PFSK-1 (cell line): Measurements from ENCODE around the gene MST1.

Experiments used
- POLR2AphosphoS5 ChIP-seq: IDR thresholded peaks from 2 replicates; pipeline ENCODE4 v1.6.1; 2012; ENCODE audit warnings: low read depth, mild to moderate bottlenecking, control low read depth, low read length, moderate library complexity
- SIN3A ChIP-seq: IDR thresholded peaks from 2 replicates; pipeline ENCODE4 v1.6.1; 2012; ENCODE audit warnings: mild to moderate bottlenecking, low read length, moderate library complexity, borderline replicate concordance; ENCODE audit not compliant: insufficient read depth
- TAF1 ChIP-seq: IDR thresholded peaks from 2 replicates; pipeline ENCODE4 v1.6.1; 2012; ENCODE audit warnings: low read length, control low read depth, borderline replicate concordance; ENCODE audit not compliant: insufficient read depth

DNA sequence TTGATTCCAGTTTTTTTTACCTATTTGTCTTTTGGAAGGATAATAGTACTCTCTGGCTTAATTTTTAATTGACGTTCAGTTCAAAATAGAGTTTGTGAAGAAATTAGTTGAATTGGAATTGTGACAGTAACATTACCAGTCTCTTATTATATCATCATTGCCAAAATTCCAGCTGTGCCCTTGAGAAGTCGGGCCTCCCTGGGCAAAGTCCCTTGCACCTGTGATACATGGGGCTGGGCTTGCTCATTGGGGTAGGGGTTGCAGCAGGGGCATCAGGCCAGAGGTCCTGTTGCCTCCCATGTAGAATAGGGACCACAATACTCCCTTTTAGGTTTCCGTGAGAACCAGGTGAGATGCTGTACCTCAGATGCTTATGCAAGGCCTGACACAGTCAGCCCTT, 43.0 kb downstream of the MST1 start:
- no peak for TF ChIP-seq POLR2AphosphoS5
- no peak for TF ChIP-seq TAF1
- no peak for TF ChIP-seq SIN3A
